Left forelimb (tissue), 1 donor: Measurements from ENCODE around the gene RGS3.
A peak's percentile ranks its signal among the peaks of the same experiment; 100 is the strongest.
"Not testable (repeated sequence)": the region's sequence is repeated elsewhere in the genome, so short reads cannot be mapped to it uniquely, and the experiment has no call there.

Experiments
- DNase-seq: peaks from one replicate; pipeline ENCODE4 v3.0.0-alpha.2; 2018; ENCODE audit warnings: low spot score

RGS3 gene

DNA sequence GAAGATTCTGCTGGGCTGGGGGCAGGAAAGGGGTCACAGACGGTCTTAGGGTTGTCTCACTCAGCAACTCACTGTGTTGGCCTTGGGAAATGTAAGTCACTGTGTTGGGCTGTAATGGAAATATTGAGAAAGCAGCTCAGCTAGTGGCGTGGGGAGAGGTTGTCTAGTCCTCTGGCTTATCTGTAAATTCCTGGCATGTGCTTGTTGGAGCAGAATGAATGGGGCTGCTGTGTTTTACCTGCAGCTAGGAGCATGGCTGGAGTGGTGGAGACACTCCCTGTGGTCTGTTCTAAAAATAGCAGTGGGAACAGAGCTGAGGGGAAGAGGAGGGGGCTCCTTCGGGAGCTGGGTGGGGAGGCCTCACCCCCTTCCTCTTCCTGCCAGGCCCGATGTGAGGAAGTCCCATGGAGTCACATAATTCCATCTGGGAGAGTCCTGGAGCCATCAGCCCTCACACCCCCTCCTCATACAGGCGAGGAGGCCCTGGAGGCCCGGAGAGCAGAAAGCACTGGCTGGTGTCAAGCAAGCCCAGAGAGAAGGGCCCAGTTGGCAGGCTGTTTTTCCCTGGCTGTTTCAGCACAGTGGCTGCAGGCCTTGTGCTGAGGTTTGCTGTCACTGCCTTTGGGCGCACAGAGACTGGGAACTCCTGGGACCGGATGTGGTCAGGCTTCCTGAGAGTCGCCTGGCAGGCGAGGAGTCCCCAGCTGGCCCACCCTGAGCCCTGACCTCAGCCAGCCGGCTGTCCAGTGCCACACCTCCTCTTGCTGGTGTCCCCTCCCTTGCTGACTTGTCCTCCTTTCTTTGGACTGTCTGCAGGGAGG lies 84.9 kb downstream of the RGS3 start:
- peak; percentile 66 for DNase-seq

DNA sequence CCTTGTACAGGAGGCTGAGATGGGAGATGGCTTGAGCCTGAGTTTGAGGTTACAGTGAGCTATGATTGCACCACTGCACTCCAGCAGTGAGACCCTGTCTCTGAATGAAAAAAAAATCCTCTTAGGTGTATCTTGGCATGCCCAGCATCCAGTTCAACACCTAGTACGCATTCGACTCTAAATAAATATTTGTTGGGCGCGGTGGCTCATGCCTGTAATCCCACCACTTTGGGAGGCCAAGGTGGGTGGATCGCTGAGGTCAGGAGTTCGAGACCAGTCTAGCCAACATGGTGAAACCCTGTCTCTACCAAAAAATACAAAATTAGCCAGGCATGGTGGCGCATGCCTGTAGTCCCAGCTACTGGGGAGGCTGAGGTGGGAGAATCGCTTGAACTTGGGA lies 86.4 kb downstream of the RGS3 start:
- not testable (repeated sequence) for DNase-seq

DNA sequence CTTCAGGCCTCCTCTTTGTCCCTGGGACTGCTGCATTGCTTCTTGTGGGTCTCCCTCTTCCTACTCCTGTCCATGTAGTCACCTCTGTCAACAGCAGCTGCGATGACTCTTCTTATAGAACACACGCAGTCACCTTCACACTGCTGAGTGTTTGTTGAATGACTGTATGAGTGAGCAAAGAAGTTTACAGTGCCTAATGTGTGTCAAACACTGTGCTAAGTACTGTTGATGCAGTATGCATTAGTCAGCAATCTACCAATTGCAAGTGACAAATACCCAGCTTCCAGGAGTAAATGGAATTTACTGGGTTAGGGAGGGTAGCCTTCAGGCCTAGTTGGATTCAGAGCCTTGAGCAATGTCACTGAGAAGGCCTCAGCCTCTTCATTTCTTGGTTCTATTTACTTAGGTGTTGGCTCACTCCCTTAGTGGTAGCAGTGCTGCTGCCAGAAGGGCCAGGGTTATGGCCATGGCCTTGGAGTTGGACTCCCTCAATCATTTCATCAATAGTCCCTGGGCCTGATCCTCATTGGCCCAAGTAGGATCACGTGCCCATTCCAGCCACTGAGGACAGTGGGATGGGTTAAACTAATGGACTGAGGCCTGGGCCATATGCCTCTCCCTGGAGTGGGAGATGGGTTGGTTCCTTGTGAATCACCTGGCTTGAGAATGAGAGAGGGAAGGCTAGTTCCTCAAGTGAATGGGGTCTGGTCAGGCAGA lies 93.5 kb downstream of the RGS3 start:
- peak; percentile 6 for DNase-seq

DNA sequence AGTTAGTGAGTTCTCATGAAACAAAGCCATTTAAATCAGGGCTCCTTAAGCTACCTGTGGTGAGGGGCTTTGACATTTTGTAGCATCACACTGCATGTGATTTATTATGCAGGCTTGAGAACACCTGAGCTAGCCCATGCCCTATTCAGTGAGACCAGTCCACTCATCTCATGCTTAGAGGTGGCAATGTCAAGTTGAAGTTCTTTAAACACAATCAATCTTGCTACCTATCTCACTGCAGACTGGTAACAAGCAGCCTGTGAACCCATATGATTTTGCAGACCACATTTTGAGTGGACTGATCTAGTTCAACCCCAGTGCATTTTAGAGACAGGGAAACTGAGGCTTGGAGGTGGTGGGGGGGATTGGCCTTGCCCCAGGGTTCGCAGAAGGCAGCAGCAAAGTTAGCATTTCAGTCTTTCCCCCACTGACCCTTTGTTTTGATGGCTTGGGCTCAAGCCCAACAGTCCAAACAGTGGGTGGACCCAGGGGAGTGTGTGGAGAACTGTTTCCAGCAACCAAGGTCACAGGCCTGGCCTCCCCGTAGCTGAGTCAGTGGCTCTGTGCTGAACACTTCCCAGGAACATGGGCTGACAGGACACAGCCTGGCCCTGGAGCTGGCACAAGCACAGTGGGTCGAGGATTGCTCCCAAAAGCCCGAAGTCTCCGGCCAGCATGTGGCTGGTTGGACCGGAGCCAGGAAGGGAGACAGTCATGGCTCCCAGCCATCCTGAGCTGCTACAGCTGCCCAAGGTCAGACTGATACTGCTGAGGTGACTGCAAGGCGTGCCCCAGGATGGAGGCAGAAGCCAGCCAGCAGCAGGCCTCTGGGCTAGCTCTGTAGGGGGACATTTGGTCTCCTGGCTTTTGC lies 95.3 kb downstream of the RGS3 start:
- DNase-seq, result peak; percentile 57

DNA sequence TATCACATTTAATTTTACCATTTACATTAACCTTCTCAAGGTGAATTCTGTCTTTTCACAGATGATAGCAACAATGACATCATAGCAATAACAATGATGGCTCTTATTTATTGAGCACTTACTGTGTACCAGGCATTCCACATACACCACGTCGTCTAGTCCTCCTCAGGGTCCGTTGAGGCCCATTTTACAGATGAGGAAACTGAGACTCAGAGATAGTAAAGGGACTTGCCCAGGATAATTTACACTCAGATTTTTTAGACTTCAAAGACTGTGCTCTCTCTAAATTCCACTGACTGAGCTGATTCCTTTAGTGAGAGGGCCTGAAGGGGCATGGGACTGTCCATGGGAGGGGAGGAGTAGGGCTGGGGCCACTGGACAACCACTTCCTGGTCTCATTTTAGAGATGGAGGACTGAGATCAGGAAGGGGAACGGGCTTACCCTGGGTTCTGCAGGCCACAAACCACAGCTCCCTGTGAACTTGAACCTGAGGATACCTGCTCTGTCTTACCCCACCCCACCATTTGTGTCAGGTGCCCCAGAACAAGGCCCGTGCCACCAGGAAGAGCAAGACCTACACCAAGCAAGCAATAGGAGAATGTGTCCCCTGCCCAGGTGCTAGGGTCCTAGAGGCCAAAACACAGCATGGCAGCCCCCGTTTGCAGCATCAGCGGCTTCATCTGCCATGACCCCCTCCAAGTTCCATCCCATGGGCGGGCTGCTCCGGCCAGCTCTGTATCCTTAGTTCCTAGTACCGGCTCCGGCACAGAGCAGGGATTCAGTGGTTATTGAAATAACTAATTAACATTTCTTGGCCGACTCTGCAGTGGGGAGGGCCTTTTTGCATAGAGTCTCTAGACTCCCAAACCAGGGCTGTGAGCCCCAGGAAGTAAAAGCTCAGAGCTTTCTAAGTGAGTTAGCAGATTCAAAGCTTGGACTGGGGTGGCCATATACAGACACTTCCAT lies 96.6 kb downstream of the RGS3 start:
- DNase-seq, result peak; percentile 55

- peak; percentile 42 for DNase-seq
Observed at GRCh38 chr9:113562653-113563381, 99.3 kb downstream of the RGS3 start.

GRCh38 chr9:113563826-113564497 lies 100.4 kb downstream of the RGS3 start:
- DNase-seq, result peak; percentile 58

GRCh38 chr9:113564498-113565237 lies 101.1 kb downstream of the RGS3 start:
- peak; percentile 71 for DNase-seq

DNA sequence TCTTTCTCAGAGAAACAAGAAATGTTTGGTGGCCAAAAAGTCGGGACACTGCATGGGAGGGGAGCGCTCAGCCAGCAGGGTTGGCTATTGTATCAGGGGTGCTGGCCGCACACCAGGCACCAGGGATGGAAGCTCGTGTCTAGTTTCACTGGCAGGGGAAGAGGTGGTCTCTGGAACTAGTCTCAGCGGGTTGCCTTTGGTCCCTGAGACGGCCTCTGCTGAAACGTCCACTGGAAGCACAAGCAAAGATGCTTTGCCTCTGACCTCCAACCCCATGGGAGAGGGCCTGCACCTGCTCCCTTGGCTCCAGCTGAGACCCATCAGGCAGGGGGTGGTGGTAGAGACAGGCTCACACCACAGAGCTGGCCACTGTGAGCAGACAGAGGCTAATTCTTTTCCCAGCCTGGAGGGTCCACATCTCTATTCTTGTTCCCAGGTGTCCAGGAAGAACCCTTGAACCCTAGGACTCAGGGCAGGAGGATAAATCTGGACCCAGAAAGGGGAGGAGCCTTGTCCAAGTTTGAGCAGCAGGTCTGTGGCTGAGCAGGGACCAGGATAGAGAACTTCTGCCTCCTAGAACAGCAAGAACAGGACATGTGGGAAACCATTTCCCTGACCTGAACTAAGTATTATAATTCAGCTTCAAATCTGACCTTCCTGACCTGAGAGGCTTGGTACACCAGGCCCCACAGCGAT lies 102.6 kb downstream of the RGS3 start:
- DNase-seq, result peak; percentile 65

DNA sequence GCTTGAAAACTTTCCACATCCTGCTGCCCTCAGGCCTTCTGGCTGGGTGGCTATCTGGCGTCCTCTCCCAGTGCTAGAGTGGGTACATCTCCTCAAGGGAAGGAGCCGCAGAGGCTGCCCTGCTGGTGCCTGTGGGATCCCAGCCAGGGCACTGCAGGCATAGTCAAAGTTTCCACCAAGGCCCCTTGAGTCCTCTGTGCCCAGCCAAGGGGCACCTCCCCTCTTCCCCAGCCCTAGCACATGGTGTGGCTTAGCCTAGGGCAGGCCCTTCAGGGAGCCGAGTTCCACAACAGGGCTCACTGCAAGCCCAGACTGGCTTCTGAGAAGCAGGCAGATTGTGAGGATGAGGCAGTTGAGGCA lies 103.2 kb downstream of the RGS3 start:
- peak; percentile 53 for DNase-seq

GRCh38 chr9:113567361-113568080 lies 104.0 kb downstream of the RGS3 start:
- DNase-seq, result peak; percentile 55

- DNase-seq, result peak; percentile 38
Observed at GRCh38 chr9:113568081-113568435, 104.5 kb downstream of the RGS3 start.

- DNase-seq, result peak; percentile 71
Observed at GRCh38 chr9:113568571-113569321, 105.2 kb downstream of the RGS3 start.

DNA sequence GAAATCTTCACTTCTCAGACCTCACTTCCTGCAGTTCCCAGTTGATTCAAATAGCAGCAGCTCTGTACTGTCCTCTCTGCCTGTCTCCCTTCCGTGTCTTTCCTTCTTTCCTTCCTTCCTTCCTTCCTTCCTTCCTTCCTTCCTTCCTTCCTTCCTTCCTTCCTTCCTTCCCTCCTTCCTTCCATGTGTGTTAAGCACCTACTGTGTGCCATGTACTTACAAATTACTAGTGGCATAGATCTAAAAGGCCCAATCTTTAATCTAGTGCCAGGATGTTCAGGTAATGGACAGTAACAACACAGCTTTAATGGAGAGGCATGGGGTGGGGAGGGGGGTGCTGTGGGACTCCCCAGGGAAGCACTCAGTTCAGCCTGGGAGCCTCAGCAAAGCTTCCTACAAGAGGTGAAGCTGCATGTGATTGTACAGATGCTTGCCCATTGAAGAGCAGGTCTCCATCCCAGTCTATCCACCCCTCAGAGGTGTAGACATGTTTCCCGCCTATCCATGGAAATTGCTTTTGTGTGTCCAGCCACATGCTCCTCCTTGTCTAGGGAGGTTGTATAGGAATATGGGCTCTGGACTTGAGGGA lies 106.0 kb downstream of the RGS3 start:
- DNase-seq, result peak; percentile 6

- peak; percentile 48 for DNase-seq
Observed at GRCh38 chr9:113570106-113570505, 106.6 kb downstream of the RGS3 start.

DNA sequence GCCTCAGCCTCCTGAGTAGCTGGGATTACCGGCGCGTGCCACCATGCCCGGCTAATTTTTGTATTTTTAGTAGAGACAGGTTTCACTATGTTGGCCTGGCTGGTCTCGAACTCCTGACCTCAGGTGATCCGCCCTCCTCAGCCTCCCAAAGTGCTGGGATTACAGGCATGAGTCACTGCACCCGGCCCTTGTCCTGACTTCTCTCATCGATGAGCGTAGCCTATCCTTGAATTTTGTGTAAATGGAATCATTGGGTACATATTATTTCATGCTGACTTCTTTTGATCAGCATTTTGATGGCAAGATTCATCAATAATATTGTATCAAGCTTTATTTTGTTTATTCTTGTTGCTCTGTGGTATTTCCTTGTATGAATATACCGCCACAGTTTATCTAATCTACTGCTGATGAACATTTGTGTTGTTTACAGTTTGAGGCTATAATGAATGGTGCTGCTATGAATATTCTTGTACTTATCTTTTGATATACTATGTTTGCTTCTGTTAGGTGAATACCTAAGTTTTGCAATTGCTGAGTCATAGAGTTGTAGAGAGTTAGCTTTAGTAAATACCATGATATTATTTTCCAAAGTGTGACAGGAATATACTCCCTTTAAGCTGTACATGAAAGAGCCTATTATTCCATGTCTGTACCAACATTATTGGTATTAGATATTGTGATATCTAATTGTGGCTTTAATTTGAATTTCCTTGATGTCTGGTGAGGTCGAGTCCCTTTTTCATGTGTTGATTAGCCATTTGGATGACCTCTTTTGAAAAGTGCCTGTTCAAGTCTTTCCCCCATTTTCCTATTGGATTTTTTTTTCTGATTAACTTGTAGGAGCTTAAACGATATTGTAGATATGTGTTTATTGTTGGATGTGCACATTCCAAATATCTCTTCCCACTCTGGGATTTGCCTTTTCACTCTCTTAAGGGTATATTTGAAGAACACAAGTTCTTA lies 107.5 kb downstream of the RGS3 start:
- DNase-seq, result no peak
